Liver (tissue), 9 donors: Measurements from ENCODE around the gene GAP43. TPM values are rescaled to one million over a fixed set of nuclear protein-coding genes. Genes with fewer than 3 reads are reported as not detected.

Experiments used
- DNase-seq: peaks from one replicate; pipeline ENCODE4 v3.0.0-alpha.2; 2017; ENCODE audit warnings: low spot score
- H3K27ac ChIP-seq, 2 donors: one replicate each; pipeline ENCODE4 v1.7.0; 2013; ENCODE audit warnings: inconsistent platforms in 2 of 2, low read length in 2 of 2, control low read depth in 1 of 2, low read depth in 1 of 2, mild to moderate bottlenecking in 1 of 2
- H3K27me3 ChIP-seq, 4 donors: one replicate each; pipeline versions ENCODE4 v1.6.1 to v1.7.0; 2013; ENCODE audit warnings: low read length in 3 of 4, inconsistent platforms in 1 of 4, mild to moderate bottlenecking in 1 of 4, moderate library complexity in 1 of 4; ENCODE audit not compliant: control insufficient read depth in 4 of 4, insufficient read depth in 4 of 4
- H3K36me3 ChIP-seq, 4 donors: one replicate each; pipeline versions ENCODE4 v1.6.1 to v1.7.0; 2013; ENCODE audit warnings: low read length in 3 of 4, mild to moderate bottlenecking in 3 of 4, low read depth in 1 of 4, moderate library complexity in 1 of 4; ENCODE audit not compliant: control insufficient read depth in 4 of 4, insufficient read depth in 3 of 4
- H3K4me1 ChIP-seq, 4 donors: one replicate each; pipeline versions ENCODE4 v1.6.1 to v1.7.0; 2013; ENCODE audit warnings: low read length in 3 of 4, mild to moderate bottlenecking in 3 of 4, moderate library complexity in 1 of 4; ENCODE audit not compliant: control insufficient read depth in 4 of 4, insufficient read depth in 4 of 4
- H3K4me3 ChIP-seq, 3 donors: one replicate each; pipeline versions ENCODE4 v1.6.1 to v1.7.0; 2013; ENCODE audit warnings: low read length in 3 of 3, control low read depth in 1 of 3, low read depth in 1 of 3, mild to moderate bottlenecking in 1 of 3
- H3K9ac ChIP-seq, 2 donors: one replicate each; pipeline ENCODE4 v1.7.0; 2013; ENCODE audit warnings: low read length in 2 of 2, mild to moderate bottlenecking in 2 of 2, moderate library complexity in 2 of 2, control low read depth in 1 of 2, low read depth in 1 of 2
- H3K9me3 ChIP-seq, 4 donors: one replicate each; pipeline versions ENCODE4 v1.6.1 to v1.7.0; 2013; ENCODE audit warnings: low read length in 3 of 4; ENCODE audit not compliant: control insufficient read depth in 4 of 4
- ATF3 ChIP-seq: IDR thresholded peaks from 2 replicates; pipeline ENCODE4 v1.6.1; 2016; ENCODE audit warnings: antibody characterized with exemption
- CTCF ChIP-seq: fragments of 150-350 bp; IDR thresholded peaks from 2 replicates; pipeline ENCODE4 v1.5.1; 2017; ENCODE audit warnings: improper control_type of control experiment, low read depth, low read length; ENCODE audit not compliant: missing input control
- EGR1 ChIP-seq, 2 donors: IDR thresholded peaks; 2 replicates each; pipeline ENCODE4 v1.6.1; 2016 to 2018; ENCODE audit warnings: antibody characterized with exemption in 2 of 2, low read depth in 2 of 2
- FOXA1 ChIP-seq: IDR thresholded peaks from 2 replicates; pipeline ENCODE4 v1.6.1; 2016; ENCODE audit warnings: antibody characterized with exemption
- FOXA2 ChIP-seq: IDR thresholded peaks from 2 replicates; pipeline ENCODE4 v1.6.1; 2016; ENCODE audit warnings: antibody characterized with exemption
- GABPA ChIP-seq, 2 donors: IDR thresholded peaks in 1 of 2; conservative IDR thresholded peaks in 1 of 2; 2 replicates each; pipeline ENCODE4 v1.6.1; 2016; ENCODE audit warnings: antibody characterized with exemption in 2 of 2, mild to moderate bottlenecking in 1 of 2, moderate library complexity in 1 of 2
- HNF4A ChIP-seq, 2 donors: conservative IDR thresholded peaks; 2 replicates each; pipeline ENCODE4 v1.6.1; 2016; ENCODE audit warnings: antibody characterized with exemption in 2 of 2, mild to moderate bottlenecking in 2 of 2
- HNF4G ChIP-seq: IDR thresholded peaks from 2 replicates; pipeline ENCODE4 v1.6.1; 2016; ENCODE audit warnings: antibody characterized with exemption
- JUND ChIP-seq, 2 donors: IDR thresholded peaks; 2 replicates each; pipeline ENCODE4 v1.6.1; 2016; ENCODE audit warnings: antibody characterized with exemption in 2 of 2
- MAX ChIP-seq: IDR thresholded peaks from 2 replicates; pipeline ENCODE4 v1.6.1; 2016; ENCODE audit warnings: antibody characterized with exemption
- NR2F2 ChIP-seq: IDR thresholded peaks from 2 replicates; pipeline ENCODE4 v1.6.1; 2016; ENCODE audit warnings: antibody characterized with exemption
- RAD21 ChIP-seq, 2 donors: IDR thresholded peaks; 2 replicates each; pipeline ENCODE4 v1.6.1; 2016; ENCODE audit warnings: antibody characterized with exemption in 2 of 2, mild to moderate bottlenecking in 2 of 2
- REST ChIP-seq: IDR thresholded peaks from 2 replicates; pipeline ENCODE4 v1.6.1; 2016; ENCODE audit warnings: antibody characterized with exemption, mild to moderate bottlenecking
- RXRA ChIP-seq, 2 donors: IDR thresholded peaks; 2 replicates each; pipeline ENCODE4 v1.6.1; 2017 to 2018; ENCODE audit warnings: antibody characterized with exemption in 2 of 2, mild to moderate bottlenecking in 1 of 2
- SP1 ChIP-seq: IDR thresholded peaks from 2 replicates; pipeline ENCODE4 v1.6.1; 2018; ENCODE audit warnings: antibody characterized with exemption, mild to moderate bottlenecking
- TAF1 ChIP-seq: conservative IDR thresholded peaks from 2 replicates; pipeline ENCODE4 v1.6.1; 2016; ENCODE audit warnings: antibody characterized with exemption, mild to moderate bottlenecking
- YY1 ChIP-seq: IDR thresholded peaks from 2 replicates; pipeline ENCODE4 v1.6.1; 2016; ENCODE audit warnings: antibody characterized with exemption, mild to moderate bottlenecking
- ZBTB33 ChIP-seq: IDR thresholded peaks from 2 replicates; pipeline ENCODE4 v1.6.1; 2016; ENCODE audit warnings: antibody characterized with exemption
- WGBS: extraction: QIAGEN DNeasy Blood & Tissue Kit; methylation state at CpG from one replicate; pipeline ENCODE4 v1.1.7; 2013; 5-methylcytosine and 5-hydroxymethylcytosine counted together
- polyA plus RNA-seq, 2 donors: library from polyadenylated mRNA; stranded (reverse) in 1 of 2; unstranded in 1 of 2; fragments of 200-250 nt in 1 of 2; fragments of >200 nt in 1 of 2; fragmentation: Nextera tagmentation in 1 of 2; extraction: Ambion mirVana in 1 of 2; gene quantifications; one replicate each; pipeline versions ENCODE4 v1.2.1 to v1.2.3, GENCODE V29; 2013 to 2015
- total RNA-seq, 2 donors: library from RNA; depleted of rRNA; stranded (reverse); fragments of >200 nt; gene quantifications; one replicate each; pipeline ENCODE4 v1.2.3, GENCODE V29; 2014
- donor health status: healthy.
- donor health status: healthy.
- donor health status: healthy.
- donor health status: healthy.
- donor health status: healthy.

Gene GAP43
- total and polyA plus RNA-seq, 4 donors: 0.06 TPM; not detected in 3

- Histone ChIP-seq H3K9me3 (no peaks in the 10 kb centered on the region), H3K4me3 (no peak overlapping the region), H3K36me3 (no peaks in the 10 kb centered on the region), H3K4me1 (no peaks in the 10 kb centered on the region), H3K27me3 (no peaks in the 10 kb centered on the region), H3K27ac (no peak overlapping the region), H3K9ac (no peak overlapping the region)
- DNase-seq: no peak
- WGBS: 89% methylated on average over 3 of the region's 3 CpGs
- TF ChIP-seq TAF1 (no peak), JUND (IDR thresholded peaks at IDR 0.05) (no peak), EGR1 (IDR thresholded peaks at IDR 0.05; ENCODE audit: low read depth in 2 of 2) (no peak), ATF3 (no peak), NR2F2 (no peak), SP1 (no peak), HNF4G (no peak), GABPA (IDR thresholded peaks at IDR 0.05 in 1 of 2, conservative IDR thresholded peaks at IDR 0.05 in 1 of 2) (no peak), RAD21 (IDR thresholded peaks at IDR 0.05) (no peak), CTCF (no peak), MAX (no peak), HNF4A (conservative IDR thresholded peaks at IDR 0.05) (no peak), ZBTB33 (no peak), REST (no peak), RXRA (IDR thresholded peaks at IDR 0.05) (no peak), FOXA1 (no peak), YY1 (no peak), FOXA2 (no peak)
Observed at GRCh38 chr3:115760716-115761115, 137.4 kb downstream of the GAP43 start.

GRCh38 chr3:115761927-115762305 lies 138.6 kb downstream of the GAP43 start:
- Histone ChIP-seq H3K9ac (no peak overlapping the region), H3K4me1 (no peaks in the 10 kb centered on the region), H3K9me3 (no peaks in the 10 kb centered on the region), H3K27me3 (no peaks in the 10 kb centered on the region), H3K27ac (no peak overlapping the region), H3K4me3 (no peak overlapping the region), H3K36me3 (no peaks in the 10 kb centered on the region)
- no peak for DNase-seq
- TF ChIP-seq HNF4A (conservative IDR thresholded peaks at IDR 0.05) (no peak), GABPA (IDR thresholded peaks at IDR 0.05 in 1 of 2, conservative IDR thresholded peaks at IDR 0.05 in 1 of 2) (no peak), MAX (no peak), CTCF (no peak), RXRA (IDR thresholded peaks at IDR 0.05) (no peak), RAD21 (IDR thresholded peaks at IDR 0.05) (no peak), NR2F2 (no peak), YY1 (no peak), REST (no peak), ATF3 (no peak)
